Caco-2 (cell line): ENCODE data around the gene MYO7B. TPM values are rescaled to one million over a fixed set of nuclear protein-coding genes. Genes with fewer than 3 reads are reported as not detected.

Source experiments
- BruUV-seq: library from RNA; stranded (reverse); fragments of 400-500 nt; replicated peaks from 2 replicates; lab custom pipeline; 2021; lab: Mats Ljungman, UMichigan
- CTCF ChIA-PET: fragments of 300-600 bp; sonication (Branson Sonifier 250); formaldehyde crosslinking; loops from one replicate; lab custom pipeline; 2022; ENCODE audit warnings: antibody characterized with exemption; lab: Charles Lee
- POLR2A ChIA-PET: fragments of 300-600 bp; sonication (Branson Sonifier 250); formaldehyde crosslinking; loops from one replicate; lab custom pipeline; 2022; ENCODE audit warnings: antibody characterized with exemption; lab: Charles Lee
- DNase-seq, 2 experiments: peaks; one replicate each; pipeline versions ENCODE4 v3.0.0 to v3.0.0-alpha.2; 2020 to 2022
- H3K27me3 ChIP-seq: replicated peaks from 2 replicates; pipeline ENCODE4 v1.6.0; 2011; ENCODE audit warnings: low read length; ENCODE audit not compliant: control insufficient read depth, insufficient read depth
- H3K36me3 ChIP-seq: 2 replicates; pipeline ENCODE4 v1.5.1; 2011; ENCODE audit warnings: low read length; ENCODE audit not compliant: control insufficient read depth, insufficient read depth
- H3K4me1 ChIP-seq: fragments of 250-450 bp; sonication (Bioruptor Pico); 2 replicates; pipeline ENCODE4 v1.5.1; 2020; ENCODE audit warnings: mild to moderate bottlenecking
- H3K4me3 ChIP-seq: 2 replicates; pipeline ENCODE4 v1.5.1; 2011; ENCODE audit warnings: low read depth, mild to moderate bottlenecking, control low read depth, low read length
- H3K9me3 ChIP-seq: fragments of 250-450 bp; sonication (Bioruptor Pico); 2 replicates; pipeline ENCODE4 v1.5.1; 2020; ENCODE audit warnings: mild to moderate bottlenecking, moderate library complexity
- H3K27ac Mint-ChIP-seq: one replicate; pipeline ENCODE4 v1.8.0; 2022; ENCODE audit warnings: mixed read lengths; ENCODE audit not compliant: unreplicated experiment
- H3K27me3 Mint-ChIP-seq: one replicate; pipeline ENCODE4 v1.8.0; 2022; ENCODE audit warnings: mixed read lengths; ENCODE audit not compliant: insufficient read depth, unreplicated experiment
- H3K36me3 Mint-ChIP-seq: one replicate; pipeline ENCODE4 v1.8.0; 2022; ENCODE audit warnings: mild to moderate bottlenecking, mixed read lengths; ENCODE audit not compliant: insufficient read depth, unreplicated experiment
- H3K4me1 Mint-ChIP-seq: one replicate; pipeline ENCODE4 v1.8.0; 2022; ENCODE audit warnings: low read depth, mixed read lengths; ENCODE audit not compliant: unreplicated experiment
- H3K4me3 Mint-ChIP-seq: one replicate; pipeline ENCODE4 v1.8.0; 2022; ENCODE audit warnings: mild to moderate bottlenecking, moderate library complexity, mixed read lengths; ENCODE audit not compliant: unreplicated experiment
- H3K9me3 Mint-ChIP-seq: one replicate; pipeline ENCODE4 v1.8.0; 2022; ENCODE audit warnings: mixed read lengths; ENCODE audit not compliant: unreplicated experiment
- CTCF ChIP-seq, 2 experiments: fragments of 200-600 bp in 1 of 2; IDR thresholded peaks; 1 replicate in 1 of 2; 2 replicates in 1 of 2; pipeline versions ENCODE4 v1.5.1 to v1.8.0; 2011 to 2022; ENCODE audit warnings: antibody characterized with exemption in 1 of 2, control low read depth in 1 of 2, inconsistent platforms in 1 of 2, low read depth in 1 of 2, low read length in 1 of 2, mild to moderate bottlenecking in 1 of 2, moderate library complexity in 1 of 2; ENCODE audit not compliant: insufficient read depth in 1 of 2, severe bottlenecking in 1 of 2, unreplicated experiment in 1 of 2
- intact Hi-C: fragments of 100-400 bp; cut with micrococcal nuclease; formaldehyde crosslinking; loops from one replicate; pipeline ENCODE4 v1.10.0; 2022; ENCODE audit not compliant: unreplicated experiment
- total RNA-seq: library from RNA; stranded (reverse); gene quantifications from 2 replicates; pipeline ENCODE4 v1.2.3, GENCODE V29; 2022

MYO7B gene
- total RNA-seq, 1 experiment from 2014 or later: 0.27 TPM

- Mint-ChIP-seq H3K36me3 (peaks cover 50% of the 10 kb centered on the region), H3K4me3 (peak overlapping the region; percentile 89), H3K27me3 (no peaks in the 10 kb centered on the region), H3K27ac (peak overlapping the region; percentile 95), H3K9me3 (no peaks in the 10 kb centered on the region), H3K4me1 (peaks cover 19% of the 10 kb centered on the region)
- Histone ChIP-seq H3K9me3 (0 out of 2 replicates have a peak, but pooled peaks cover 3% of the 10 kb centered on the region), H3K27me3 (no peaks in the 10 kb centered on the region), H3K4me3 (peak overlapping the region; percentile 76), H3K4me1 (peaks cover 22% of the 10 kb centered on the region), H3K36me3 (no peaks in the 10 kb centered on the region)
- intact Hi-C loops: loop anchor here (2.0 to 5.0 kb wide), 4 partner anchors 65 to 408 kb away; partner anchors contain the start of gene SFT2D3
- CTCF ChIA-PET: interaction anchor here (1.0 kb wide), 1 partner anchor 66 kb away, joined by 6 read pairs; no protein-coding TSS in a partner anchor
- TF ChIP-seq CTCF (IDR thresholded peaks at IDR 0.05; ENCODE audit: insufficient read depth in 1 of 2, low read depth in 1 of 2, low read length in 1 of 2, severe bottlenecking in 1 of 2, unreplicated experiment in 1 of 2): no peak
- POLR2A ChIA-PET: interaction anchor here (0.5 to 1.6 kb wide), 9 partner anchors 10 to 302 kb away, joined by 3 to 27 read pairs (median 4); partner anchors contain the start of genes LIMS2, MYO7B and SFT2D3
- TSS peak; percentile 49 for BruUV-seq
- peak in 1 of 2 experiments; percentile 45 for DNase-seq
These were observed 9.8 kb upstream of the MYO7B start for GRCh38 chr2:127525691-127526131.

GRCh38 chr2:127526132-127527000 lies 9.1 kb upstream of the MYO7B start, which contains the start of gene IWS1:
Gene IWS1, minus strand, starts transcription at chr2:127526489. Its CDS starts 281 bp downstream, at chr2:127526208.
- TSS peak; percentile 85 for BruUV-seq
- Histone ChIP-seq H3K9me3 (0 out of 2 replicates have a peak, but pooled peaks cover 3% of the 10 kb centered on the region), H3K4me1 (peaks cover 29% of the 10 kb centered on the region), H3K36me3 (no peaks in the 10 kb centered on the region), H3K27me3 (no peaks in the 10 kb centered on the region), H3K4me3 (peak within 1 kb of the TSS; percentile 76)
- POLR2A ChIA-PET: interaction anchor here (0.6 to 1.6 kb wide), 18 partner anchors 9 to 391 kb away, joined by 3 to 27 read pairs (median 4); partner anchors contain the start of genes LIMS2, MYO7B and SFT2D3
- no peaks in the 10 kb centered on the region for H3K9me3 Mint-ChIP-seq
- H3K4me1 Mint-ChIP-seq: peaks cover 19% of the 10 kb centered on the region
- H3K27me3 Mint-ChIP-seq: no peaks in the 10 kb centered on the region
- intact Hi-C loops: loop anchor here (2.0 to 5.0 kb wide), 4 partner anchors 64 to 409 kb away; partner anchors contain the start of gene SFT2D3
- CTCF ChIA-PET: interaction anchor here (1.0 to 1.1 kb wide), 2 partner anchors 65 to 329 kb away, joined by 6 to 7 read pairs; no protein-coding TSS in a partner anchor
- peak; percentile 96 to 97 for DNase-seq
- peak within 1 kb of the TSS; percentile 89 for H3K4me3 Mint-ChIP-seq
- peak in 1 of 2 experiments; percentile 24 for TF ChIP-seq CTCF (IDR thresholded peaks at IDR 0.05; ENCODE audit: insufficient read depth in 1 of 2, low read depth in 1 of 2, low read length in 1 of 2, severe bottlenecking in 1 of 2, unreplicated experiment in 1 of 2)
- peak within 1 kb of the TSS; percentile 95 for H3K27ac Mint-ChIP-seq
- peaks cover 43% of the 10 kb centered on the region for H3K36me3 Mint-ChIP-seq
